Uterus (tissue), 2 donors: Measurements from ENCODE around the gene PKM.

ENCODE experiments used
- POLR2A ChIP-seq, 2 donors: fragments of 450-650 bp; IDR thresholded peaks; one replicate each; pipeline ENCODE4 v1.6.1; 2016; ENCODE audit warnings: antibody characterized with exemption in 2 of 2, mild to moderate bottlenecking in 1 of 2, moderate library complexity in 1 of 2
- TF ChIP-seq, protein P1 (sequence below), 4 experiments: fragments of 200-600 bp in 2 of 4; fragments of 450-650 bp in 2 of 4; sonication (generic) in 2 of 4; IDR thresholded peaks; one replicate each; pipeline ENCODE4 v1.5.1; 2016 to 2019; ENCODE audit warnings: antibody characterized with exemption in 4 of 4, mild to moderate bottlenecking in 2 of 4, moderate library complexity in 1 of 4

DNA sequence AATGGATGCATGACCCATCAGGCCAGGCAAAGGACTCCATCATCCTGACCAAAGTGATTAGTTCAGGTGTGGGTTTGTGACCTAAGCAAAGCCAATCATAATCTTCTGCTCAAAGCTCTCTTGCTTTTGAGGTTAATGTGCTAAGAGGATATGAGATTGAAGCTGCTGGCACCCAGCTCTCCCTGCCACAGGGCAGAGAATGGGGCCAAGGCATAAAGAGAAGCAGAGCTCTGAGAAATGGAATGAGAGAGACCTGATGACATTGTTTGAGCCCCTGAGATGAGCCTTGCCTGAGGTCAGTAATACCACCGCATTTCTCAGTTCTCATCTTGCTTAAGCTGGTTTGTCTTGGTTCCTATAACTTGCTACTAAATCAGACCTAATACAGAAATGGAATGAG, 47.7 kb upstream of the PKM start:
- TF ChIP-seq, protein P1, sequence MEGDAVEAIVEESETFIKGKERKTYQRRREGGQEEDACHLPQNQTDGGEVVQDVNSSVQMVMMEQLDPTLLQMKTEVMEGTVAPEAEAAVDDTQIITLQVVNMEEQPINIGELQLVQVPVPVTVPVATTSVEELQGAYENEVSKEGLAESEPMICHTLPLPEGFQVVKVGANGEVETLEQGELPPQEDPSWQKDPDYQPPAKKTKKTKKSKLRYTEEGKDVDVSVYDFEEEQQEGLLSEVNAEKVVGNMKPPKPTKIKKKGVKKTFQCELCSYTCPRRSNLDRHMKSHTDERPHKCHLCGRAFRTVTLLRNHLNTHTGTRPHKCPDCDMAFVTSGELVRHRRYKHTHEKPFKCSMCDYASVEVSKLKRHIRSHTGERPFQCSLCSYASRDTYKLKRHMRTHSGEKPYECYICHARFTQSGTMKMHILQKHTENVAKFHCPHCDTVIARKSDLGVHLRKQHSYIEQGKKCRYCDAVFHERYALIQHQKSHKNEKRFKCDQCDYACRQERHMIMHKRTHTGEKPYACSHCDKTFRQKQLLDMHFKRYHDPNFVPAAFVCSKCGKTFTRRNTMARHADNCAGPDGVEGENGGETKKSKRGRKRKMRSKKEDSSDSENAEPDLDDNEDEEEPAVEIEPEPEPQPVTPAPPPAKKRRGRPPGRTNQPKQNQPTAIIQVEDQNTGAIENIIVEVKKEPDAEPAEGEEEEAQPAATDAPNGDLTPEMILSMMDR (IDR thresholded peaks at IDR 0.05), result no peak
- TF ChIP-seq POLR2A (IDR thresholded peaks at IDR 0.05), result no peak
